Measurements from ENCODE around the gene MAGEB5. TPM values are rescaled to one million over a fixed set of nuclear protein-coding genes. Genes with fewer than 3 reads are reported as not detected.
"Not testable (repeated sequence)": the region's sequence is repeated elsewhere in the genome, so short reads cannot be mapped to it uniquely, and the experiment has no call there.

Gene MAGEB5, protein sequence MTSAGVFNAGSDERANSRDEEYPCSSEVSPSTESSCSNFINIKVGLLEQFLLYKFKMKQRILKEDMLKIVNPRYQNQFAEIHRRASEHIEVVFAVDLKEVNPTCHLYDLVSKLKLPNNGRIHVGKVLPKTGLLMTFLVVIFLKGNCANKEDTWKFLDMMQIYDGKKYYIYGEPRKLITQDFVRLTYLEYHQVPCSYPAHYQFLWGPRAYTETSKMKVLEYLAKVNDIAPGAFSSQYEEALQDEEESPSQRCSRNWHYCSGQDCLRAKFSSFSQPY
- not detected for total RNA-seq

GRCh38 chrX:26215869-26216268 is at the start of gene MAGEB5:
TSS of gene MAGEB5 (plus strand) at chrX:26216169. CDS start at chrX:26217302, 1,133 bp downstream.
- Histone ChIP-seq H3K4me1 (no peaks in the 10 kb centered on the region), H3K9me3 (no peaks in the 10 kb centered on the region), H3K36me3 (no peaks in the 10 kb centered on the region), H3K27me3 (no peaks in the 10 kb centered on the region), H3K27ac (no peak within 1 kb of the TSS), H3K4me3 (no peak within 1 kb of the TSS)
- DNase-seq (ENCODE audit: low spot score in 2 of 2): no peak
- TF ChIP-seq POLR2AphosphoS5 (IDR thresholded peaks at IDR 0.05) (no peak), CTCF (IDR thresholded peaks at IDR 0.05) (no peak), POLR2A (IDR thresholded peaks at IDR 0.05) (no peak), EP300 (IDR thresholded peaks at IDR 0.05) (no peak)
- WGBS: 72% methylated on average over 5 of the region's 5 CpGs

DNA sequence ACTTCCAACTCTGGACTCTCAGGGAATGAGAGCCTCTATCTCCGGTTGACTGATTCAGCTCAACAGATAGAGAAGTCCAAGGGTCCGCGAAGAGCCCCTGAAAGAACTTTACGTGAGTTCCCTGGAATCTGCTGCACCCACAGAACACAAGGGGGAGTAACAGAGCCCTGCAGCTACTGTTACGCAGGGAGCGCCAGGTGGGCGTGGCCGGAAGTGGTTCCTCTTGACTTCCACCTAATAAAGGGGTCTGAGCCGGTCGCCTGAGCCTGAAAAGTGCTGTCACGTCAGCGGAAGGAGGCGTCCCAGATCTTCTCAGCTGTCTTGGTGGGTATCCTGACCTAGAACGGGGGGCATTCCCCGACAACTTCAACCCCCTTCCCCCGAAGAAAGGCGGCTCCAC is 23.8 kb upstream of the MAGEB5 start, which contains the start of gene MAGEB6:
MAGEB6 (plus strand) TSS at position 237 of the 400 bp plus-strand sequence. CDS start 1,407 bp downstream, outside the sequence.
- Histone ChIP-seq H3K36me3 (no peaks in the 10 kb centered on the region), H3K27ac (no peak within 1 kb of the TSS), H3K27me3 (no peaks in the 10 kb centered on the region), H3K4me1 (no peaks in the 10 kb centered on the region), H3K4me3 (no peak within 1 kb of the TSS), H3K9me3 (no peaks in the 10 kb centered on the region)
- 89% methylated on average over 7 of the region's 17 CpGs for WGBS
- no peak for DNase-seq (ENCODE audit: low spot score in 2 of 2)
- TF ChIP-seq CTCF (IDR thresholded peaks at IDR 0.05) (no peak), POLR2A (IDR thresholded peaks at IDR 0.05) (no peak), POLR2AphosphoS5 (IDR thresholded peaks at IDR 0.05) (no peak), EP300 (IDR thresholded peaks at IDR 0.05) (no peak)

DNA sequence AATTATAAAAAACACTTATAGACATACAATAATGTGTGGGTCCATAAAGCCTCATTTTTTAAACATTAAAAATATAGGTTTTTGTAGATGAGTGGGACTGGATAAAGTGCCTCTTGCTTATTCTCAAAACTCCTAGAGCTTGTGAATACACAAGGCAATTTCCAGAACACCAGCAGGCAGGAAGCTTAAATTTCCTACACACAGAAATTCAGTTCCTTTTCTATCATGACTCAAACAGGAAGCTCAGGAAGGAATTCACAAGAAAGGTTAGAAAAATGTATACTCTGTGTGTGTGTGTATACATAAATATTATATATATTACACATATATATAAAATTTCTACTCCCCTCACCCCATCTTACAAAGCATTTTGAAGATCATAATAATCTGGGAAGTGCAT is 12.4 kb upstream of the MAGEB5 start:
- no peaks in the 10 kb centered on the region for H3K9me3 ChIP-seq
- H3K4me3 ChIP-seq: no peak overlapping the region
- no peak for DNase-seq (ENCODE audit: low spot score in 2 of 2)
- H3K36me3 ChIP-seq: no peaks in the 10 kb centered on the region
- H3K4me1 ChIP-seq: no peaks in the 10 kb centered on the region
- TF ChIP-seq POLR2AphosphoS5 (IDR thresholded peaks at IDR 0.05) (no peak), POLR2A (IDR thresholded peaks at IDR 0.05) (no peak), CTCF (IDR thresholded peaks at IDR 0.05) (no peak), EP300 (IDR thresholded peaks at IDR 0.05) (no peak)
- H3K27me3 ChIP-seq: no peaks in the 10 kb centered on the region
- H3K27ac ChIP-seq: no peak overlapping the region

- WGBS: 92% methylated on average over 2 of the region's 27 CpGs
- H3K27ac ChIP-seq; H3K4me1 ChIP-seq; H3K27me3 ChIP-seq; H3K36me3 ChIP-seq; DNase-seq (ENCODE audit: low spot score in 2 of 2); H3K4me3 ChIP-seq; H3K9me3 ChIP-seq: not testable (repeated sequence)
Measured at GRCh38 chrX:26204717-26205116, 11.3 kb upstream of the MAGEB5 start.

GRCh38 chrX:26208012-26208411 is 8.0 kb upstream of the MAGEB5 start:
- Histone ChIP-seq H3K36me3 (no peaks in the 10 kb centered on the region), H3K27ac (no peak overlapping the region), H3K9me3 (no peaks in the 10 kb centered on the region), H3K4me1 (no peaks in the 10 kb centered on the region), H3K4me3 (no peak overlapping the region), H3K27me3 (no peaks in the 10 kb centered on the region)
- DNase-seq (ENCODE audit: low spot score in 2 of 2): no peak
- 53% methylated on average over 3 of the region's 3 CpGs for WGBS
- TF ChIP-seq POLR2AphosphoS5 (IDR thresholded peaks at IDR 0.05): no peak
- no peak for TF ChIP-seq POLR2A (IDR thresholded peaks at IDR 0.05)
- no peak for TF ChIP-seq EP300 (IDR thresholded peaks at IDR 0.05)
- no peak for TF ChIP-seq CTCF (IDR thresholded peaks at IDR 0.05)

DNA sequence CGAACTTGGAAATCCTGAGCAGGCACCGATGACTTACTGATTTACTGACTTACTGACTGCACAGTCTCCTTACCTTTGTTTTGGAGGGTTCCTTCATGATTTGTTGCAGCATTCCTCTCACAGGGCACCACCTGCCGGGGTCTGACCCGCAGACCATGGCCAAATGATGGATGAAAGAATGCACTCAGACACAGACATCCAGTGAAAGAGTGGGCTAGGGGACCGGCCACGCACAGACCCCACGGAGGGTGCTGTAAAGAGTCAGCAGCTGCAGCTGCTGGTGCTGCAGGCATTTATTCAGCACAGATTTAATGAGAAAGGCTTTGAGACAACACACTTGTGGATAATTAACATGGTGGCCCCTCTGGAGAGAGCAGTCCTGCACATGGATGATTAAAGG is 3.4 kb downstream of the MAGEB5 start:
- H3K4me3 ChIP-seq: no peak overlapping the region
- WGBS: 69% methylated on average over 7 of the region's 7 CpGs
- H3K9me3 ChIP-seq: no peaks in the 10 kb centered on the region
- no peak for DNase-seq (ENCODE audit: low spot score in 2 of 2)
- no peaks in the 10 kb centered on the region for H3K27me3 ChIP-seq
- no peak overlapping the region for H3K27ac ChIP-seq
- H3K36me3 ChIP-seq: no peaks in the 10 kb centered on the region
- no peak for TF ChIP-seq POLR2AphosphoS5 (IDR thresholded peaks at IDR 0.05)
- TF ChIP-seq EP300 (IDR thresholded peaks at IDR 0.05): no peak
- no peak for TF ChIP-seq POLR2A (IDR thresholded peaks at IDR 0.05)
- TF ChIP-seq CTCF (IDR thresholded peaks at IDR 0.05): no peak
- H3K4me1 ChIP-seq: no peaks in the 10 kb centered on the region

Data from suprapubic skin (tissue), 4 donors.